A549 (cell line): ENCODE results near the gene PRSS2. TPM values are rescaled to one million over a fixed set of nuclear protein-coding genes. Genes with fewer than 3 reads are reported as not detected.

Experiments
- ATAC-seq, 2 experiments: fragments of 200-7000 bp in 1 of 2; fragments of >200 bp in 1 of 2; cut with Nextera tagmentation in 1 of 2; cut with Tn5 transposase in 1 of 2; 3 replicates each; pipeline versions ENCODE4 v1.8.0 to v1.9.1; 2018 to 2020; ENCODE audit warnings: mild to moderate bottlenecking in 1 of 2, moderate library complexity in 1 of 2
- CTCF ChIA-PET: fragments of 300-600 bp; sonication (Branson Sonifier 250); formaldehyde crosslinking; extraction: SDS; loops from one replicate; lab custom pipeline; 2021; ENCODE audit warnings: antibody characterized with exemption, inconsistent platforms; lab: Yijun Ruan, JAX
- POLR2A ChIA-PET: fragments of 350-600 bp; formaldehyde crosslinking; extraction: SDS; loops from one replicate; lab custom pipeline; 2021; ENCODE audit warnings: antibody characterized with exemption, inconsistent platforms; lab: Yijun Ruan, JAX
- DNase-seq, 2 experiments: peaks; one replicate each; pipeline versions ENCODE4 v3.0.0 to v3.0.0-alpha.2; 2011 to 2016; ENCODE audit warnings: low read depth in 1 of 2, low spot score in 1 of 2
- FAIRE-seq: peaks from 2 replicates; lab custom pipeline; 2011; peaks lifted over from hg19 to GRCh38; lab: Jason Lieb, UNC
- H3K27ac ChIP-seq, 2 experiments: fragments of >200 bp; sonication (Bioruptor Twin); formaldehyde crosslinking; 3 replicates each; pipeline ENCODE4 v1.5.1; 2016 to 2017
- H3K4me1 ChIP-seq: fragments of >200 bp; sonication (Bioruptor Twin); formaldehyde crosslinking; 3 replicates; pipeline ENCODE4 v1.6.1; 2016
- H3K4me2 ChIP-seq: fragments of >200 bp; sonication (Bioruptor Twin); formaldehyde crosslinking; 3 replicates; pipeline ENCODE4 v1.6.1; 2016
- H3K4me3 ChIP-seq: fragments of >200 bp; sonication (Bioruptor Twin); formaldehyde crosslinking; 3 replicates; pipeline ENCODE4 v1.5.1; 2016
- H3K9me3 ChIP-seq: fragments of >200 bp; sonication (Bioruptor Twin); formaldehyde crosslinking; 3 replicates; pipeline ENCODE4 v1.6.1; 2016
- BHLHE40 ChIP-seq: IDR thresholded peaks from 2 replicates; pipeline ENCODE4 v1.6.1; 2012; ENCODE audit warnings: low read depth, low read length, inconsistent platforms
- CBX2 ChIP-seq: fragments of 200-600 bp; sonication (generic); IDR thresholded peaks from 2 replicates; pipeline ENCODE4 v1.6.1; 2016; ENCODE audit warnings: low read depth, mild to moderate bottlenecking, borderline replicate concordance
- CEBPB ChIP-seq, 2 experiments: fragments of >200 bp in 1 of 2; sonication (Bioruptor Twin) in 1 of 2; formaldehyde crosslinking in 1 of 2; IDR thresholded peaks; 2 replicates each; pipeline ENCODE4 v1.6.1; 2012 to 2016
- EHMT2 ChIP-seq: fragments of 200-600 bp; sonication (generic); IDR thresholded peaks from 2 replicates; pipeline ENCODE4 v1.6.1; 2016; ENCODE audit warnings: antibody characterized with exemption, low read depth, mild to moderate bottlenecking, moderate library complexity
- ESRRA ChIP-seq: fragments of 150-350 bp; IDR thresholded peaks from 2 replicates; pipeline ENCODE4 v1.6.1; 2014; ENCODE audit warnings: mild to moderate bottlenecking, low read length, borderline replicate concordance
- FOSB ChIP-seq: fragments of 250-450 bp; sonication (Bioruptor Pico); IDR thresholded peaks from 2 replicates; pipeline ENCODE4 v1.5.0; 2020; ENCODE audit warnings: mild to moderate bottlenecking, moderate library complexity
- HOXB5 ChIP-seq: fragments of 250-450 bp; sonication (Bioruptor Pico); IDR thresholded peaks from 2 replicates; pipeline ENCODE4 v1.5.0; 2020; ENCODE audit warnings: mild to moderate bottlenecking, moderate library complexity
- MAZ ChIP-seq: fragments of 150-350 bp; IDR thresholded peaks from 2 replicates; pipeline ENCODE4 v1.6.1; 2014; ENCODE audit warnings: antibody characterized with exemption, low read depth, low read length, borderline replicate concordance
- NPAS2 ChIP-seq: fragments of 250-450 bp; sonication (Bioruptor Pico); IDR thresholded peaks from 2 replicates; pipeline ENCODE4 v1.8.0; 2022; ENCODE audit warnings: mild to moderate bottlenecking, moderate library complexity, borderline replicate concordance
- PHF8 ChIP-seq: fragments of 200-600 bp; sonication (generic); IDR thresholded peaks from 2 replicates; pipeline ENCODE4 v1.6.1; 2016; ENCODE audit warnings: low read depth, mild to moderate bottlenecking, antibody characterized with exemption, moderate library complexity, borderline replicate concordance
- RAD21 ChIP-seq, 2 experiments: fragments of >200 bp in 1 of 2; sonication (Bioruptor Twin) in 1 of 2; formaldehyde crosslinking in 1 of 2; IDR thresholded peaks in 1 of 2; conservative IDR thresholded peaks in 1 of 2; 2 replicates in 1 of 2; 3 replicates in 1 of 2; pipeline ENCODE4 v1.6.1; 2012 to 2018; ENCODE audit warnings: inconsistent platforms in 1 of 2
- RARB ChIP-seq: fragments of 250-450 bp; sonication (Bioruptor Pico); IDR thresholded peaks from 2 replicates; pipeline ENCODE4 v1.8.0; 2021; ENCODE audit warnings: mild to moderate bottlenecking, moderate library complexity
- RNF2 ChIP-seq: fragments of 200-600 bp; sonication (generic); IDR thresholded peaks from 2 replicates; pipeline ENCODE4 v1.6.1; 2016; ENCODE audit warnings: low read depth, mild to moderate bottlenecking, antibody characterized with exemption, moderate library complexity, borderline replicate concordance
- SREBF2 ChIP-seq: fragments of 450-650 bp; IDR thresholded peaks from 2 replicates; pipeline ENCODE4 v1.6.1; 2014; ENCODE audit warnings: mild to moderate bottlenecking, moderate library complexity
- TFCP2L1 ChIP-seq: fragments of 250-450 bp; sonication (Bioruptor Pico); IDR thresholded peaks from 2 replicates; pipeline ENCODE4 v1.5.0; 2021; ENCODE audit warnings: mild to moderate bottlenecking
- WGBS: methylation state at CpG from one replicate; pipeline ENCODE4 v1.1.6; 2017; ENCODE audit errors: missing lambda C conversion rate; 5-methylcytosine and 5-hydroxymethylcytosine counted together
- polyA plus RNA-seq, 4 experiments: library from polyadenylated mRNA; depleted of rRNA in 3 of 4; stranded (reverse); fragments of >200 nt; fragmentation: RNase III in 1 of 4; extraction: RNeasy Plus Mini Kit Qiagen cat#74134 plus additional on column Dnase treatment in 1 of 4; gene quantifications; 2 replicates in 3 of 4; 3 replicates in 1 of 4; pipeline ENCODE4 v1.2.3, GENCODE V29; 2011 to 2017
- TF ChIP-seq, protein P1 (sequence below): fragments of 250-450 bp; sonication (Bioruptor Pico); IDR thresholded peaks from 2 replicates; pipeline ENCODE4 v1.5.0; 2020; ENCODE audit warnings: low read depth, mild to moderate bottlenecking, moderate library complexity
- TF ChIP-seq, protein P2 (sequence below): fragments of 450-650 bp; IDR thresholded peaks from 2 replicates; pipeline ENCODE4 v1.6.1; 2014; ENCODE audit warnings: antibody characterized with exemption
- TF ChIP-seq, protein P3 (sequence below): IDR thresholded peaks from 2 replicates; pipeline ENCODE4 v1.6.1; 2012; ENCODE audit warnings: low read depth, borderline replicate concordance
- TF ChIP-seq, protein P4 (sequence below): fragments of >200 bp; sonication (Bioruptor Twin); formaldehyde crosslinking; IDR thresholded peaks from 2 replicates; pipeline ENCODE4 v1.6.1; 2016
- TF ChIP-seq, protein P5 (sequence below): IDR thresholded peaks from 2 replicates; pipeline ENCODE4 v1.6.1; 2012
- TF ChIP-seq, protein P6 (sequence below): IDR thresholded peaks from 2 replicates; pipeline ENCODE4 v1.6.1; 2012
- TF ChIP-seq, protein P7 (sequence below): fragments of 150-350 bp; IDR thresholded peaks from 2 replicates; pipeline ENCODE4 v1.6.1; 2014; ENCODE audit warnings: low read depth, mild to moderate bottlenecking, low read length

Gene PRSS2
- polyA plus RNA-seq, 2 of the 4 experiments (the other 2 are of a cell fraction), result not detected

DNA sequence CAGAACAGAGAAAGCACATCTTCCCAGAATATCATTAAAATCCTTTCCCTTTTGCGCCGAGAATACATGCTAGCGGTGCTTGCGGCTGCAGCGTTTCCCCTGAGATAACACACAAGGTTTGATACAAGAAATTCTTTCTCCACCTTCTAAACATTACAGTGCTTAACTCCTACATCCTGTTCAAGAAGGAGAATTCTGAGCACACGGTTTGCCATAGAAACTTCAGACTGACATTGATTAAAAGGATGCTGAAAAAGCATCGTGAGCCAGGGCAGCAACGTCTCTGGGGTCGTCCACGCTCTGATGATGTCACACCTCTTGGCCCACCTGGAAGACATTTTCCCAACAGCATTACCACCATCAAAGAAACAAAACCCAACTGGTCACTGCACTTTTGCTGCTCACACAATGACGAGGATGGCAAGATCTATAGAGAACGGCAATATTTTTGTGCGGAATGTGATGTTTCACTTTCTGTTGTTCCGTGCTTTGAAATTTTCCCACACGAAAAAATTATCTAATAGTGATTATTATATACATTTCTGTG, 48.4 kb upstream of the PRSS2 start:
- POLR2A ChIA-PET, result no interaction called here
- no peak overlapping the region for H3K4me2 ChIP-seq
- H3K27ac ChIP-seq, result no peak overlapping the region
- ATAC-seq (no peak), DNase-seq (no peak), FAIRE-seq (no peak)
- CTCF ChIA-PET, result no interaction called here
- H3K9me3 ChIP-seq, result no peaks in the 10 kb centered on the region
- H3K4me1 ChIP-seq, result no peaks in the 10 kb centered on the region
- 37% methylated on average over 15 of the region's 15 CpGs for WGBS
- TF ChIP-seq CEBPB (IDR thresholded peaks at IDR 0.05) (no peak), TFCP2L1 (no peak), RNF2 (no peak), FOSB (CRISPR knock-in tag) (no peak), EHMT2 (no peak), RARB (CRISPR knock-in tag) (no peak), NPAS2 (no peak), ESRRA (no peak), PHF8 (no peak), RAD21 (conservative IDR thresholded peaks at IDR 0.05 in 1 of 2, IDR thresholded peaks at IDR 0.05 in 1 of 2) (no peak)
- TF ChIP-seq, protein P1, sequence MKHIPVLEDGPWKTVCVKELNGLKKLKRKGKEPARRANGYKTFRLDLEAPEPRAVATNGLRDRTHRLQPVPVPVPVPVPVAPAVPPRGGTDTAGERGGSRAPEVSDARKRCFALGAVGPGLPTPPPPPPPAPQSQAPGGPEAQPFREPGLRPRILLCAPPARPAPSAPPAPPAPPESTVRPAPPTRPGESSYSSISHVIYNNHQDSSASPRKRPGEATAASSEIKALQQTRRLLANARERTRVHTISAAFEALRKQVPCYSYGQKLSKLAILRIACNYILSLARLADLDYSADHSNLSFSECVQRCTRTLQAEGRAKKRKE (CRISPR knock-in tag), result no peak
- TF ChIP-seq, protein P2, sequence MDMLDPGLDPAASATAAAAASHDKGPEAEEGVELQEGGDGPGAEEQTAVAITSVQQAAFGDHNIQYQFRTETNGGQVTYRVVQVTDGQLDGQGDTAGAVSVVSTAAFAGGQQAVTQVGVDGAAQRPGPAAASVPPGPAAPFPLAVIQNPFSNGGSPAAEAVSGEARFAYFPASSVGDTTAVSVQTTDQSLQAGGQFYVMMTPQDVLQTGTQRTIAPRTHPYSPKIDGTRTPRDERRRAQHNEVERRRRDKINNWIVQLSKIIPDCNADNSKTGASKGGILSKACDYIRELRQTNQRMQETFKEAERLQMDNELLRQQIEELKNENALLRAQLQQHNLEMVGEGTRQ, result no peak
- TF ChIP-seq, protein P3, sequence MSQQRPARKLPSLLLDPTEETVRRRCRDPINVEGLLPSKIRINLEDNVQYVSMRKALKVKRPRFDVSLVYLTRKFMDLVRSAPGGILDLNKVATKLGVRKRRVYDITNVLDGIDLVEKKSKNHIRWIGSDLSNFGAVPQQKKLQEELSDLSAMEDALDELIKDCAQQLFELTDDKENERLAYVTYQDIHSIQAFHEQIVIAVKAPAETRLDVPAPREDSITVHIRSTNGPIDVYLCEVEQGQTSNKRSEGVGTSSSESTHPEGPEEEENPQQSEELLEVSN, result no peak
- H3K4me3 ChIP-seq, result no peak overlapping the region

DNA sequence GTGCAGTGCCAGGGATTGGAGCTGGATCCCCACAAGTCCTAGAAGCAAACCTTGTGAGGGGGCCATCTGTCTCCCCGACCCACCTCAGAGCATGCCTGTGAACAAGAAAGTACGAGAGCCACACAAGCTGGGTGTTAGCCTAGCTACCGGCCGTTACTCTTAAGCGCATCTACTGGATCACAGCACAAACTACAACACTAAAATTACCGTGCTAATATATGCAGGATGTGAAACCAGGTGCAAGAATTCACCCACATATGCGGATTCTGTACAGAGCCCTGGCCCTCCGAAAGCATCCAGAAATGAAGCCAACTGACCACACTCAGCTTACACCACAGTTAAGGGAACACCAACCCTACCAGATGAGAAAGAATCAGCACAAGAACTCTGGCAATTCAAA, 37.5 kb upstream of the PRSS2 start:
- TF ChIP-seq MAZ (no peak), RARB (CRISPR knock-in tag) (no peak), HOXB5 (CRISPR knock-in tag) (no peak), CEBPB (IDR thresholded peaks at IDR 0.05) (no peak), BHLHE40 (no peak), SREBF2 (no peak), CBX2 (no peak)
- TF ChIP-seq, protein P4, sequence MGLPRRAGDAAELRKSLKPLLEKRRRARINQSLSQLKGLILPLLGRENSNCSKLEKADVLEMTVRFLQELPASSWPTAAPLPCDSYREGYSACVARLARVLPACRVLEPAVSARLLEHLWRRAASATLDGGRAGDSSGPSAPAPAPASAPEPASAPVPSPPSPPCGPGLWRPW, result no peak
- TF ChIP-seq, protein P5, sequence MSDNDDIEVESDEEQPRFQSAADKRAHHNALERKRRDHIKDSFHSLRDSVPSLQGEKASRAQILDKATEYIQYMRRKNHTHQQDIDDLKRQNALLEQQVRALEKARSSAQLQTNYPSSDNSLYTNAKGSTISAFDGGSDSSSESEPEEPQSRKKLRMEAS, result no peak
- TF ChIP-seq, protein P6, sequence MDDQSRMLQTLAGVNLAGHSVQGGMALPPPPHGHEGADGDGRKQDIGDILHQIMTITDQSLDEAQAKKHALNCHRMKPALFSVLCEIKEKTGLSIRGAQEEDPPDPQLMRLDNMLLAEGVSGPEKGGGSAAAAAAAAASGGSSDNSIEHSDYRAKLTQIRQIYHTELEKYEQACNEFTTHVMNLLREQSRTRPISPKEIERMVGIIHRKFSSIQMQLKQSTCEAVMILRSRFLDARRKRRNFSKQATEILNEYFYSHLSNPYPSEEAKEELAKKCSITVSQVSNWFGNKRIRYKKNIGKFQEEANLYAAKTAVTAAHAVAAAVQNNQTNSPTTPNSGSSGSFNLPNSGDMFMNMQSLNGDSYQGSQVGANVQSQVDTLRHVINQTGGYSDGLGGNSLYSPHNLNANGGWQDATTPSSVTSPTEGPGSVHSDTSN, result no peak
- TF ChIP-seq, protein P7, sequence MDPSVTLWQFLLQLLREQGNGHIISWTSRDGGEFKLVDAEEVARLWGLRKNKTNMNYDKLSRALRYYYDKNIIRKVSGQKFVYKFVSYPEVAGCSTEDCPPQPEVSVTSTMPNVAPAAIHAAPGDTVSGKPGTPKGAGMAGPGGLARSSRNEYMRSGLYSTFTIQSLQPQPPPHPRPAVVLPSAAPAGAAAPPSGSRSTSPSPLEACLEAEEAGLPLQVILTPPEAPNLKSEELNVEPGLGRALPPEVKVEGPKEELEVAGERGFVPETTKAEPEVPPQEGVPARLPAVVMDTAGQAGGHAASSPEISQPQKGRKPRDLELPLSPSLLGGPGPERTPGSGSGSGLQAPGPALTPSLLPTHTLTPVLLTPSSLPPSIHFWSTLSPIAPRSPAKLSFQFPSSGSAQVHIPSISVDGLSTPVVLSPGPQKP, result no peak
- Histone ChIP-seq H3K9me3 (no peaks in the 10 kb centered on the region), H3K27ac (no peak overlapping the region), H3K4me2 (no peak overlapping the region), H3K4me1 (no peaks in the 10 kb centered on the region), H3K4me3 (no peak overlapping the region)
- 37% methylated on average over 8 of the region's 8 CpGs for WGBS
- ChIA-PET CTCF (no interaction called here), POLR2A (no interaction called here)
- FAIRE-seq, result no peak
- no peak for DNase-seq
- ATAC-seq, result no peak
